ENCODE measurements around the gene ESR1.

The ESR1 gene

DNA sequence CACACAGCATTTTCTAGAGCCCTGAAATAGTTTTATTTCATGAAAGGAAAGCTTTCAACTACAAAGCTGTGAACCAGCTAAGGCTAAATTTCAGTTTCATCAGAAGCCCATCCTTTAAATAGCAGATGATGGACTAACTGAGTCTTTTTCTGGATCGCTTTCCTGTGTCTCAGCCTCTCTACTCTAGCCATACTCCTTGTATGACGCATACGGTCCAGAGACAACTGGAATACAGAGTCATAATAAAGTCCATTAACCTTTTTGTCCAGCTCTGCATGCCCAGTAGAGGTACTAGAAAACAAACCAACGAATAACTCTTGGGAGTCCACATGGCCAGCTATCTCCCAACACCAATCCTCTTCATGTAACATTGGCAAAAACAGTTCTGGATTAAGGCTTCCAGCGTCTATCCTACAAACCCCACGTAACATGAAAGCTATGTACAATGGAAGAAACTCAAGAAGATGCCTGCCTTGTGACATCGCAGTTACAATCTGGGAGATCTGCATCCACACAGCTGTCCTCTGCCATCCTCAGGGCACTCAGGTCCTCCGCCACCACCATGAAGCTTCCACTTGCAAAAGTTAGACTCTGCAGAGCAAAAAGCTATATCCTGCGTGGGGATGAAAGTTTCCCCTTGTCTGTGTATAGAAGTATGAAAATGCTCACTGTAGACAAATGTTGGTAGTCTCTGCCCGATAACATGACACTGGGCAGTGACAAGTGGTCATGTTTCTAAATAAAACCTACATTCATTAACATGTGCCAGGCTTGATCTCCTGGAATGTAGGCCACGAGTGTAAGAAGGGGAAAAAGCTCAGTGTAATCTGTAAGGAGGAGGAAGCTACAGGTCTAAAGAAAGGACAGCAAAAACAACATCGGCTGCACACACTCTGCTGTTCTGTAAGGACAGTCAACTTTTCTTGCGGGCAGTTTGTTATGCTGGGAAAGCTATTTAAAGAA, 360.4 kb downstream of the ESR1 start:
- H3K4me3 ChIP-seq (ENCODE audit: low read length) = no peak overlapping the region
- TF ChIP-seq, protein P1, sequence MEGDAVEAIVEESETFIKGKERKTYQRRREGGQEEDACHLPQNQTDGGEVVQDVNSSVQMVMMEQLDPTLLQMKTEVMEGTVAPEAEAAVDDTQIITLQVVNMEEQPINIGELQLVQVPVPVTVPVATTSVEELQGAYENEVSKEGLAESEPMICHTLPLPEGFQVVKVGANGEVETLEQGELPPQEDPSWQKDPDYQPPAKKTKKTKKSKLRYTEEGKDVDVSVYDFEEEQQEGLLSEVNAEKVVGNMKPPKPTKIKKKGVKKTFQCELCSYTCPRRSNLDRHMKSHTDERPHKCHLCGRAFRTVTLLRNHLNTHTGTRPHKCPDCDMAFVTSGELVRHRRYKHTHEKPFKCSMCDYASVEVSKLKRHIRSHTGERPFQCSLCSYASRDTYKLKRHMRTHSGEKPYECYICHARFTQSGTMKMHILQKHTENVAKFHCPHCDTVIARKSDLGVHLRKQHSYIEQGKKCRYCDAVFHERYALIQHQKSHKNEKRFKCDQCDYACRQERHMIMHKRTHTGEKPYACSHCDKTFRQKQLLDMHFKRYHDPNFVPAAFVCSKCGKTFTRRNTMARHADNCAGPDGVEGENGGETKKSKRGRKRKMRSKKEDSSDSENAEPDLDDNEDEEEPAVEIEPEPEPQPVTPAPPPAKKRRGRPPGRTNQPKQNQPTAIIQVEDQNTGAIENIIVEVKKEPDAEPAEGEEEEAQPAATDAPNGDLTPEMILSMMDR (conservative IDR thresholded peaks at IDR 0.05; ENCODE audit: low read depth, low read length) = no peak
- peak; percentile 24 for DNase-seq (ENCODE audit: low read depth)

DNA sequence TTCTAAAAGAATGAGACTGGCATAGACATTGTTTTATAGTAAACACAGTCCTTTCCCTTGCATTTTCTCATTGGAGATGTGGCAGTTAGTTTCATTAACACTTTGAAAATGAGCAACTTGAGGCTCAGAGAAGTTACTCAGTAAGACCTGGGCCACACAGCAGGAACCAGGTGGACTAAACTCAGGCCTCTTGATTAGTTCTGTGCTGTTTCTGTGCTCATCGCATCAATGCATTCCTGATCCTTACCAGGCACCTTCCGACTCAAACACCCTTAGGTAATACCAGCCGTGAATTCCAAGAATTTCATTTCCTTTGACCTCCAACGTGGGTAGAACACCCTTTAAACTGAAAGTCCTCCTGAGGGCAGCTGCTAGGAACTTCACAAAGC, 362.8 kb downstream of the ESR1 start:
- H3K4me3 ChIP-seq (ENCODE audit: low read length) = no peak overlapping the region
- no peak for DNase-seq (ENCODE audit: low read depth)
- TF ChIP-seq, protein P1 (conservative IDR thresholded peaks at IDR 0.05; ENCODE audit: low read depth, low read length) = no peak

DNA sequence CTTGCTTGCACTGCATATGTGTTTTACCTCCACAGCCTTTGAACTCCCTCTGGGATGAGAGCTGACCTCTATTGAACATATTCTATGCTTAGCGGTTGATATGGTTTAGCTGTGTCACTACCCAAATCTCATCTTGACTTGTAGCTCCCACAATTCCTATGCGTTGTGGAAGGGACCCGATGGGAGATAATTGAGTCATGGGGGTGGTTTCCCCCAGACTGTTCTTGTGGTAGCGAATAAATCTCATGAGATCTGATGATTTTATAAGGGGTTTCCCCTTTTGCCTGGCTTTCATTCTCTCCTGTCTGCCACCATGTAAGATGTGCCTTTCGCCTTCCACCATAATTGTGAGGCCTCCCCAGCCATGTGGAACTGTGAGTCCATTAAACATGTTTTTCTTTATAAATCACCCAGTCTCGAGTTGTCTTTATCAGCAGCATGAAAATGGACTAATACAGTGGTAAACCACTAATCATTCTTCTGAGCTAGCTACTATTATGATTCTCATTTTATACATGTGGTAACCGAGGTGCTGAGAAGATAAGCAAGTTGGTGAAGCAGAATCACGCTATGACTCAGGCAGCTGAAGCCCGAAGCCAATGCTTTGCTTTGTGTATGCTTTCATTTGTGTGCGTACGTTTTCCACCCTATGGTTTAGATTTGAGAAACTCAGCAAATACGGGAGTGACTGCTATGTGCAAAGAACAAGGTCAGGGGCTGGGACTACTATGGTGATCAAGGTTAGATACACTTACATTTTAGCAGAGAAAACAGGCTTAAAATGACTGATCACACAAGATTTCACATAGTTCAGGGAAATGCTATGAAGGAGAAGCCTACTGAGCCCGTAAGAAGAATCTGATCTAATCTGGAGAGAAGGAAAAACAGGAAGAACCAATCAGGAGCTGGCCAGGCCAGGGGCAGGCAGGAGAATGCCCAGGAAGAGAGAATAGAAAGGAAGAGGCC, 363.5 kb downstream of the ESR1 start:
- DNase-seq (ENCODE audit: low read depth) = peak; percentile 13
- H3K4me3 ChIP-seq (ENCODE audit: low read length) = no peak overlapping the region
- TF ChIP-seq, protein P1 (conservative IDR thresholded peaks at IDR 0.05; ENCODE audit: low read depth, low read length) = no peak

DNA sequence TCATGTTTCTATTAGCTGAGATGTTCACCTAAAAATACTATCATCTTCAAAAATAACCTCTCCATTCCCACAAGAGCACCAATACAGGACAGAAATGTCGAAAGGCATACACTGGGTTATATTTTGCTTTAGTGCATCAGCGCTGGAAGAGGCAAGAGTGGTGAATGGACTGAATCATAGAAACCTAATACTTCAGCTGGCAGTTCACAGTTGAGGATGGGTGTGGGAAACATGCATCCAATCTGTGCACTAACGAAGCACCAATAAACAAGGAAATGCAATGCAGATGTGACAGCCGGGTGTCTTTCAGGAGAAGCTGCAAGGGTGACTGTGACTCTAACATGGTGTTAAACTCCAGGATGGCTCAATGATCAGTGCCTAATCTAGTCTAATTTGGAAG, 365.8 kb downstream of the ESR1 start:
- DNase-seq (ENCODE audit: low read depth) = no peak
- TF ChIP-seq, protein P1 (conservative IDR thresholded peaks at IDR 0.05; ENCODE audit: low read depth, low read length) = no peak
- no peak overlapping the region for H3K4me3 ChIP-seq (ENCODE audit: low read length)

DNA sequence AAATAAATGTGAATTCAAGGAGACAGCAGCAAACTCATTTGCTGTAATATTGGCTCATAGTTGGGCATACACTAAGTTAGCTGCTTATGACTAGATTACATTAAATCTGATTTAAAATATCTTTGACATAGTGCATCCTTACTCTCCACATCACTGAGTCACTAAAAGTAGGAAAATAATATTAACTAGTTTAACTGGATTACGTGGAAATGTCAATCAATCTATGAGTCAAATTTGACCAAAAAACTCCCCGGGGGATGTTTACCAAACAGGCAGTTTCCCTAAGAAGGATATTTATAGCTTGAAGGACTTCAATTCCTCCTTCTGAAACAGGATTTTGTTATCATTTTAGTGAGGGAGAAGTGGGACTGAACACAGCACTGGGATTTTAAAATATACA, 366.5 kb downstream of the ESR1 start:
- DNase-seq (ENCODE audit: low read depth) = no peak
- TF ChIP-seq, protein P1 (conservative IDR thresholded peaks at IDR 0.05; ENCODE audit: low read depth, low read length) = no peak
- H3K4me3 ChIP-seq (ENCODE audit: low read length) = no peak overlapping the region

DNA sequence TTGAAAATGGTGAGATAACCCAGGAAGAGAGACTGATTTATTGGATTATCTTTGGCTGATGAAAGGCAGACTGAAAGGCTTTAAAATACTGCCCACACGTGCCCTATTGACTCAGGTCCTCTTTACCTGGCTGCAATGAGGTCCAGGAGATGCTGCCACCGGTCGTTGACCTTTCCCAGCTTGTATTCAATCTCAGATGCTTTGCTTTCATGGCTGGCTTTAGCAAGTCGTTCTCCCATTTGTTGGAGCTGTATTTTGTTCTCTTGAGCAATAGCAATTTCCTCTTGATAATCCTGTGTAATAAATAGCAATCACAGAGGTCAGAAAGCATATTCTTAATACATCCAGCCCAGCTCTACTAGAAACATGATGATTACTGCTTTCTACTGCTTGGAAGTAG, 368.8 kb downstream of the ESR1 start:
- TF ChIP-seq, protein P1 (conservative IDR thresholded peaks at IDR 0.05; ENCODE audit: low read depth, low read length) = no peak
- no peak overlapping the region for H3K4me3 ChIP-seq (ENCODE audit: low read length)
- no peak for DNase-seq (ENCODE audit: low read depth)
